Fibroblast of the conjunctiva (primary cell): Measurements from ENCODE around the gene SLC13A5.
"Not testable (repeated sequence)": the region's sequence is repeated elsewhere in the genome, so short reads cannot be mapped to it uniquely, and the experiment has no call there.

Source experiments
- DNase-seq: peaks from one replicate; pipeline ENCODE4 v3.0.0-alpha.2; 2010; ENCODE audit warnings: low read depth

SLC13A5 gene

DNA sequence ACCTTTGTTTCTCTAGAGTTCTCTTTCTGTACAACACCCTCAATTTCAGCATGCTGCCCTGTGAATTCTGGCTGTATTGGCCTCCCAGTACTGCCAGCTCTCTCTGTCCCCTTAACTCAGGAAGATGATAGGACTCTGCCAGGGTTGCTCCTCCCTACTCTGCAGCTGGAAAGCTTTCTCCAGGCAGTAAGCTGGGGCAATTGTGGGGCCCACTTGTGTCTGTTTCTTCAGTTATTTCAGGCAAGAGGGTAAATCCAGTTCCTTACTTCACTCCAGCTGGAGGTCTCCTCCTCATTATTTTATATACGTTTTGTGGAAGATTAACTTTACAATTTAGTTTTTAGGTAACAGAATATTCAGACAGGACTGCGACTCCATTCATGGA lies 51.7 kb downstream of the SLC13A5 start:
- no peak for DNase-seq

DNA sequence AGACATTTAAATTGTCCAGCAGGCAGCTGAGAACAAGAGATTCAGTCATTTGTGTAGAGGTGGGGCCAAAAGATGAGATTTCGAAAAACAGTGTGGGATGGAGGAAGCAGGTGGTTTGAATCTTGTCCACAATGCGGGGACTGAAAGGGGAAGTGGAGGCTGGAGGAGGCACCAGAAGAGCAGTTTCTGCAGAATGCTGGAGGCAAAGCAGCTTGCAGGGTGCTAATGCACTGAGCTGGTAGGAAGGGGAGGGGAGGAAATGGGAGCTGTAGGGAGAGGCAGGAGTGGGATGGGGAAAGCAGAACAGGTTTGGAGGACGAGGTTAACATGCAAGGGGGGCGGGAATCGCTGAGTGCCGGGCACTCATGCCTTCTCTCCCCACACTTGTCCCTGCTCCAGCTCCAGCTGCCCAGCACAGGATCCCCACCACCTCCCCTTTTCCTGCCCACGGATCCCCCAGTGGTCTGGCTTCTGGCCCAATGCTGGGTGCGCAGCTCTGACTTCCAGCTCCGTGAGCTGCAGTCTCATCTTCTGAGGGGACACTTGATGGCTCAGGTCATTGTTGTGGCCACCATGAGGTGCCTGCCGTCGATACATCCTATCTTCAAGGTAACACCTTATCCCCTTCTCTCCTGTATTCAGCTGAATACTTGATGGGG lies 52.2 kb downstream of the SLC13A5 start:
- no peak for DNase-seq

DNA sequence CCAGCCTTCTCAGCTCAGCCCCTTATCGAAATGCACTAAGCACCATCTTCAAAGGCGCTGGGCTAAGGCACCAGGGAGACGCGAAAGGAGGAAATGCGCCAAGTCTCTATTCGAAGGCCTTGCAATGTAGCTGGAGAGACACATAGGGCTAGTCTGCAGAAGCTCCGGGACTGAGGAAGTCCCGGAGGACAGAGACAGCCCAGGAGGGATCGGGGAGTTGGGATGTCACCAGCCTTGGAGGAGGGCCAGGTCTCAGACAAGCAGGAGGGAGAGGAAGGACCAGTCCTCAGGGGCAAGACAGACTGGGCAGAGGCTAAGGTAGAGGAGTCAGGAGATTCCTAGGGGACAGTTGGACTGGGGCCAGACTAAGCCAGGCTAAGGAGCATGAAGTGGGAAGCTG lies 53.1 kb downstream of the SLC13A5 start:
- no peak for DNase-seq

- DNase-seq, result not testable (repeated sequence)
These were observed 54.8 kb downstream of the SLC13A5 start for GRCh38 chr17:6658411-6658810.

DNA sequence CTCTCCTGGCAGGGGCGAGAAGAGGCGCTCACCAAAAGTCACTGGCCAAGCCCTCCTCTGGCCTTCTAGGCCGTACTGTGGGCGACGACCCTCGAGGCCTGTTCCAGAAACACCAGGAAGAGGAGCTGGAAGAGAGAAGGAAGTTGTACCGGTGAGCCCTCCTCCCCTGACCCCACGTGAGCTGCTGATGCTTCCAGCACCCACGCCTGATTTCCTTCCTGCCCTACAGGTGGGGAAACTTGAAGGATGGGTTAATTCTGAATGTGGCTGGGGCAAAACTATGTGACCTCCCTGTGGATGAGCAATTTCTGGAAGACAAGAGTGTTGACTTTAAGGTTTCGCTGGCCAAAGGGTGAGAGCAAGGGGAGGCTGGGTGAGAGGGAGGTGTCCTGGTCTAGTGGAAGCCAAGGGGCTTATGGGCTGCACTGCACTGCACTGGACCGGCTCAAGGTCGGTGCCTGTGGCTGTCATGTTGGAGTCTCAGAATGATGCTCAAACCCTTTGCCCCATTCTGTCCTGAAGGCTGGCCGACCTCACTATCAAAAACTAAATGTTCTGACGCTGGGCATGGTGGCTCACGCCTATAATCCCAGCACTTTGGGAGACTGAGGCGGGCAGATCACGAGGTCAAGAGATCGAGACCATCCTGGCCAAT lies 55.4 kb downstream of the SLC13A5 start:
- DNase-seq, result no peak

DNA sequence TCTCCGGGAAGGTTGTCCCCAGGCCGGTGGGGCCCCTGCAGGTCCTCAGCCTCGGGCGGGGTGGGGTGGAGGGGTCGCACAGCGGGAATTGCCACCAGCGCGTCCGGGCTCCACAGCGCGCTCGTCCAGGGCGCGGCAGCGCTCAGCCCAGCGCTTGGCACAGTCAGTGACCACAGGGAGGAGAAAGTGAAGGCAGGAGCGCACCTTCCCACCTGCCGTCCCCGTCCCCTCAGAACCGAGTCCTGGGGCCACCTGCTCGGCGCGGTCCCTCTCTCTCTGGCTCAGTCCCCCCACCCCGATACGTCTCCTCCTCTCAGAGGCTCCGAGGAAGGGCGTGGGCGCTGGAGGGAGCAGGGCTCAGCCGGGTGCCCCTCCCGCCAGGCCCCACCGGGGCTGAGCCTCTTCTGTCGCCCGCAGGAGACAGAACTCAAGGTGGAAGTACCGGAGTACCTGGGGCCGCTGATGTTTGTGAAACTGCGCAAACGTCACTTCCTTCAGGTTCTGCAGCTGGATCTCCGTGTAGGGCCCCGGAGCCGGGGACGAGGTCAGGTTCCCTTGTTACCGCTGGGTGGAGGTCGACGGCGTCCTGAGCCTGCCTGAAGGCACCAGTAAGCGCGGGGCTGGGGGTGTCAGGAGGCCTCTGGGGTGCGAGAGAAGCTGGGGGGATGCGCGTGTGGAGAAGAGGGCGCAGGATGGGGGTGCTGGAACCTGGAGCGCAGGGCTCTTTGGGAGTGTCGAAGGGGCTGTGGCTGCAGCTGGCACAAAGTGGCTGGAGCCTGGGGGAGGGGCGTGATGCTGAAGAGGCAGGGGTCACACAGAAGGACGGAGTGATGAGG lies 56.2 kb downstream of the SLC13A5 start:
- not testable (repeated sequence) for DNase-seq

DNA sequence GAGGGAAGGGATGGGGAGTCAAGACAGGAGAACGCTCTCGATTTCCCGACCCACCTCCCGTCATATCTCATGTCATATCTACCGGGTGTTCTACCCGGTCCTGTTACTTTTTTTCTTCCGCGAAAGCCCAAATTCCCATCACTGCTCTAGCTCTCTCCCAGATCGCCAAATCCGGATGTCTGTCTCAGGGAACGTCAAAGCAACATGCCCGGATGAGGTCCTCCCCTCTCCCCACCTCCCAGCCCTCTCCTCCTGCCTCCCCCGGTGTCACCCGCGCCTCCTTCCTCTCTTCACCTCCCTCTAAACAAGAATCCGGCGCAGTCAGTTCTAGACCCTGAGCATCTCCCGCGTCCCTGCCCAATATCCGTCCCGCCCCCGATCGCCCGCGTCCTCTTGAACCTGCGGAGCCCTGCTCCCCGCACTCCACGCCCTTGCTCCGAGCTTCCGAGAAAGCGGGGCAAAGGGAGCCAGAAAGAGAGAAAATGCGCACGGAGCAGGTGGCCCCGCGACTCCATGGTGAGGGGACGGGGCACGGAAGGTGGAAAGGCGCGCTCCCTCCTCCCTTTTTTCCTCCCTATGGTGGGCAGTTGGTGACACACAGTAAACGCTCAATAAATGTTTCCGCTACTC lies 57.3 kb downstream of the SLC13A5 start:
- DNase-seq, result not testable (repeated sequence)

- no peak for DNase-seq
These were observed 58.1 kb downstream of the SLC13A5 start for GRCh38 chr17:6654841-6655731.

DNA sequence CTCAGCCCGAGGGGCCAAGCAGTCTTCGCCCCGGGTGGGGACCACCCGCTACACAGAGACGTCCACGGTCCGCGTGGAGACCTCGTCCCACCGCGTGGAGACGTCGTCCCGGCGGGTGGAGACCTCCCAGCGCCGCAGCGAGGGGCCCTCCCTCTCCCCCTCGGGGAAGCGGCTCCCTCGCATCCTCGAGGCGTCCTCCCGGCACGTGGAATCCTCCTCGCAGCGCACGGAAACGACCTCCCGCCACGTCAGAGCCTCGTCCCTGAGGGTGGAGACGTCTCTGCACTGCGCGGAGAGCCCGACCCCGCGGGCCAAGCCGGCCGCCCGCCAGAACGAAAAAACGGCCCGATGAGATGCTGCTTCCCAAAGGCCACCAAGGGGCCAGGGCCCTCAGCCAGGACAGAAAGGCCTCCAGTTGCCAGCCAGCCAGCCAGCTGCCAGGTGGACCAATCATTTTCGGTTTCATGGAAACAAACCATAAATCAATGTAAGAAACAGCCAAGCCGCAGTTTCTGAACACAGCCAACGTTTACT lies 61.2 kb downstream of the SLC13A5 start:
- DNase-seq, result no peak

DNA sequence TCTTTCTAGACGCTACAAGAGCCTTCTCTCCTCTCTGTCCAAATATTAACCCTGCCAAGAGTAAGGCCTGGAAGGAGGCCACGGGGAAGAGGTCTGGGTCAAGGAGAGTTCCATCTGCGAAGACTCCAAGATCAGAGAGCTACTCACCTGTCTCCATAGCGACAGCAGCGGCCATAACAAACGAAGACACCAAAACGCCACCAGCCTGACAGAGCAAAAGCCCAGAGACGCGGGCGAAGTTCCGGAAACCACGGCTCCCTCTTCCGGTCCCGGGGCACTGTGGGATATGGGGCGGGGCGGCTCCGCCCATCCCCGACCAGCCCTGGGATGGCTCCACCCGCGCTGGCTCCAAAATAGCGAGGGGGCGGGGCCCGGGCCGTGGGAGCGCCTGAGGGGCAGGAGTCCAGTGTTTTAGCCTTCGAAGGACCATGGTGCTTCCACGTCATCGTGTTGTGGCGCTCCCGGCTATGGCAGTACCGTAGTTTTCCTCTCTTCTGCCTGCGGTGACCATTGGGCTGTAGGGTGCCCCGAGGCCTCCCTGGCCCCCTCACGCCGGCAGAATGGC lies 61.7 kb downstream of the SLC13A5 start, which contains the start of the genes C17orf100 and MED31:
Gene C17orf100, plus strand, starts transcription at position 409 of the 565 bp plus-strand sequence. Its CDS starts 152 bp downstream, at position 561.
Gene MED31, minus strand, starts transcription at position 252 of the 565 bp plus-strand sequence. Its CDS starts 77 bp downstream, at position 175.
- DNase-seq, result peak; percentile 75

GRCh38 chr17:6648181-6648580 lies 65.0 kb downstream of the SLC13A5 start:
- no peak for DNase-seq

- DNase-seq, result no peak
These were observed 69.6 kb downstream of the SLC13A5 start for GRCh38 chr17:6643451-6644125.

GRCh38 chr17:6642592-6642991 lies 70.6 kb downstream of the SLC13A5 start:
- no peak for DNase-seq

DNA sequence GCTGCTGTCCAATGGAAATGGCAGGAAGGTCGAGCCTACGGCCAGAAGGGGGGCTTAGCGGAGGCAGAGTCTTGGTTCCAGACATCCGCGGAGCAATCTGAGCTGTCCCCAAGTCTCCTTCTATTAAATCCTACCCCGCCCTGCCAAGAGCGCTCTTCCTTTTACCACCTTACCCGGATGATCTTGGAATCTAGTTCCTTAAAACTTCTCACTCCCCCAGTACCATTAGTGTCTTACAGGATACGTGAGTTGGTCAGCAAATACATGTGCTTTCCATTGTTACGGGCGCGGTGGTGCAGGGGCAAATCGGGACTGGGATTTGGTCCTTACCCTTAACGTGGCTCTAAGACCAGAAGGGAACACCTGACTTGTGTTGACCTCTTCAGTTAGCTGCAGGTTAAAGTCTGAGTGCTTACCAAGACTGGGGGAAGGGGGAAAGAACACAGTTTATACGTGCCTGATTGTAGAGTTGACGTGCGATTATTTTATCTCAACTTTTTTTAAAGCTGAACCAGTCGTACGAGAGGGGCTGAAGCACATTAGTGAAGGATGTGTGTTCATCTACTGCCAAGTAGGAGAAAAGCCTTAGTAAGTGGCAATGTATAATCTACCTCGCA lies 71.8 kb downstream of the SLC13A5 start:
- no peak for DNase-seq

DNA sequence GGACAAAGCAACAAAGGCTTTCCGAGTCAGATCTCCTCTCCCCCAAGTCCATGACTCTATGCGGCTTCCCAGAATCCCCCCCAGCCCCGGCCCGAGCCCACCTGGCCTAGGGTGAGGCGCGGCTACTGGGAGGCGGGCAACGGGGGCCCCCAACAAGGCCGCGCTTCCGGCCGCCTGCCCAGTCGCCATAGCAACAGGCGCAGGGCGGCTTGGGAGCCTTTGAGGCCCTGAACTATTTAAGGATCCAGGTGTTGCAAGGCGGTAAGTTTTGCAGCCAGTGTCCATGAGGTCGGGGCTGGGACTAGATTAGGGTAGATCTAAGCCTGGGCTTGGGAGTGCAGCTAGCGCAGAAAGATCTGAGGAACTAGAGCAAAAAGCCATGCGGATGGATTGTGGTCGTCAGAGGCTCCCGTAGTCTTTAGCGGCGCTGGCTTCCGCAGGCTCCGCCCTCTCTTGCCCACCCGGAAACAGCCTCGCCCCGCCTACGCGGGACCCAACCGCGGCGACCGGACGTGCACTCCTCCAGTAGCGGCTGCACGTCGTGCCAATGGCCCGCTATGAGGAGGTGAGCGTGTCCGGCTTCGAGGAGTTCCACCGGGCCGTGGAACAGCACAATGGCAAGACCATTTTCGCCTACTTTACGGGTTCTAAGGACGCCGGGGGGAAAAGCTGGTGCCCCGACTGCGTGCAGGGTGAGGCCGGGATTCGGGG lies 72.5 kb downstream of the SLC13A5 start, which contains the start of the genes KIAA0753 and TXNDC17:
Gene KIAA0753, minus strand, starts transcription at position 176 of the 711 bp plus-strand sequence. CDS start 5,608 bp downstream, outside the sequence.
Gene TXNDC17, plus strand, starts transcription at position 525 of the 711 bp plus-strand sequence. Its CDS starts 23 bp downstream, at position 548.
- DNase-seq, result peak; percentile 74

DNA sequence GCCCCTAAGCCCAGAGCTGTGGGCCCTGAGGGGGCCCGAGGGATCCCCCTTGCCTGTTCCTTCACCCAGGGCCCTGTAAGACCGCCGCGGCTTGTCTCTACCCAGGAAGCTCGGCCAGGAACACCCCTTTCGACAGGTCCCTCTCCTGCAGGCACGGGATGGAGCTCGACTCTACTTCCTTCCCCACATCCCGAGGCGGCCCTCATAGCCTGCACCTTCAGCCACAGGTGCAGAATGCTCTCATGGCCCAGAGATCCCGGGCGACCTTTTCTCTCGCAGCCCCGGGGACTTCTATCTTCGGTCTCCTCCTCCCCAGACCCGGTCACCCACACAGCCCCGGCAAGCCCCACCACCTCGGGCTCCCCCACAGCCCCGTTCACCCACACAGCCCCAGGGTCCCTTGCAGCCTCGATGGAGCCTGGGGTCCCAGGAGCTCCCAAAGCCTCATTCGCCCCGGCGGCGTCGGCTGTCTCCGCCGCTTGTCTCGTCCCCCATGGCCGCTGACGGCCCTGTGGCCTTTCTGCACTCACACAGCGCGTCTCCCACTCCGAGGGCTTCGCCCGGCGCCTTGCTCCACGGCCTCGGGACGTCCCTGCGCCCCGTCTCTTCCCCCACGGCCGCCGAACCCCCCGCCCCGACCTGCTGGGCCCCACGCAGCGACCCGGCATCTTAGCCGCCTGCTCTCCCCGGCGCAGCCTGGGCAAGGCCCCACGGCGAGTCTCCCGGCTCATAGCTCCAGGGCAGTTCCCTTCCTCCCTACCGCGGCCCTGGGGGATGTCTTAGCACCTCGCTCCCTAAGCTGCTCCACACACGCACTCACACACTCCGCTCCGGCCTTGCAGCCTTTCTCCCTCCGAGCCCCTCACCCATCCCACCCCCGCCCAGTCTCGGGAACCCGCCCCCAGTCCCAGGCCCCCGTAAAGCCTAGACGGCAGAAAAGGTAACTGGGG lies 73.3 kb downstream of the SLC13A5 start:
- DNase-seq, result no peak

GRCh38 chr17:6639014-6639585 lies 74.1 kb downstream of the SLC13A5 start:
- DNase-seq, result no peak
